BLaER1 treated with 17β-estradiol and CSF1 and Interleukin-3, amounts not matched to agents 10 nM and 100 nM (cell line): ENCODE results near the gene TUBB6.
A peak's percentile ranks its signal among the peaks of the same experiment; 100 is the strongest.

ENCODE experiments used
- H3K27ac ChIP-seq, 11 experiments: shearing (Covaris generic); formaldehyde crosslinking; 2 replicates each; pipeline ENCODE4 v1.8.1; 2022
- H3K27me3 ChIP-seq, 11 experiments: shearing (Covaris generic); formaldehyde crosslinking; 2 replicates each; pipeline ENCODE4 v1.8.1; 2022
- H3K36me3 ChIP-seq, 11 experiments: shearing (Covaris generic); formaldehyde crosslinking; 2 replicates each; pipeline ENCODE4 v1.8.1; 2022
- H3K4me1 ChIP-seq, 10 experiments: shearing (Covaris generic); formaldehyde crosslinking; 2 replicates each; pipeline ENCODE4 v1.8.1; 2022
- H3K4me2 ChIP-seq, 11 experiments: shearing (Covaris generic); formaldehyde crosslinking; 2 replicates each; pipeline ENCODE4 v1.8.1; 2022
- H3K4me3 ChIP-seq, 10 experiments: shearing (Covaris generic); formaldehyde crosslinking; 2 replicates each; pipeline ENCODE4 v1.8.1; 2022
- H3K9ac ChIP-seq, 11 experiments: shearing (Covaris generic); formaldehyde crosslinking; 2 replicates each; pipeline ENCODE4 v1.8.1; 2022
- H3K9me3 ChIP-seq, 11 experiments: shearing (Covaris generic); formaldehyde crosslinking; replicated peaks in 1 of 11; 2 replicates each; pipeline ENCODE4 v1.8.1; 2022
- H4K20me1 ChIP-seq, 11 experiments: shearing (Covaris generic); formaldehyde crosslinking; 2 replicates each; pipeline ENCODE4 v1.8.1; 2022
- Cebpa-rat ChIP-seq, 11 experiments: shearing (Covaris generic); IDR thresholded peaks; 2 replicates each; pipeline ENCODE4 v1.8.1; 2022

The TUBB6 gene

DNA sequence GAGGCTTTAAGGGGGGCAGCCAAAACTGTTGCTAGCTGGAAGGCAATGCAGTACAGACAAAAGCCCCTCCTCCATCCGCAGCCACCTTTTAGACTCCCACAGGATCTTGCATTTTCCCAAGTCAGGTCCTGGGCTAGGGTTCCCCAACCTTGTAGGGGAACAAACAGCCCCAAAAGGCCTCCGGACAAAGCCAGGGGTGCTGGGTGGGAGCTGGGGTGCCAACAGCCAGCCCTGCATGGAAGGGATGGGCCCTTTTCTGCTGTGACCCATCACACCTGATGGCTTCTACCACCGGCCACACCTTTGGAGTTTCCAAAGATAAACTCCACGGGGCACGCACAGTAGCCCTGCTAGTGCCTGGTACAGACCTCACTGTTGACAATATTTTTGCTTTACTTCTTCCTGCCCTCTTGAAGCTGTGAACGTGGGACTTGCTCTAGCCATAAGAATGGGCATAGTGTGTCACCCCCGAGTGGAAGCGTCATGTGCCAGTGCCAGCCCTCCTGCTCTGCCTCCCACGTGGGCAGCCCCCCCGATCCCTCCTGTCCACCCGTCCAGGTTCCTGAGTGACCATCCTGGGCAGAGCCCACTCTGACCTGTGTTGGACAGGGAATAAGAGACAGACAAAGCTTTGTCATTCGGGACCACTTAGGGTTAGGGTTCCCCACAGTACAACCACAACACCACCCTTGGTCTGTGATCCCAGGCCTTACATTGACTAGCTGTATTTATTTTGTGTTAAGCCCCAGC lies 18.8 kb downstream of the TUBB6 start:
- H3K9ac ChIP-seq: no peak overlapping the region
- peaks cover 0 to 19% (median 11%) of the 10 kb centered on the region in 10 experiments; a peak in 16 of 20 replicates for H3K4me1 ChIP-seq
- H3K27me3 ChIP-seq: no peaks in the 10 kb centered on the region
- peak overlapping the region in 5 of 11 experiments; percentile 4 to 55 (median 34); a peak in 5 of 22 replicates for H3K27ac ChIP-seq
- H3K9me3 ChIP-seq: peaks cover 0 to 11% (median 0%) of the 10 kb centered on the region in 11 experiments; a peak in 1 of 22 replicates
- peaks cover 61 to 97% (median 95%) of the 10 kb centered on the region in 11 experiments for H4K20me1 ChIP-seq
- H3K36me3 ChIP-seq: peaks cover 90 to 100% (median 96%) of the 10 kb centered on the region in 11 experiments
- TF ChIP-seq Cebpa-rat (IDR thresholded peaks at IDR 0.05): no peak
- no peak overlapping the region for H3K4me3 ChIP-seq
- H3K4me2 ChIP-seq: peak overlapping the region in 2 of 11 experiments; percentile 5 to 27; a peak in 1 of 22 replicates

DNA sequence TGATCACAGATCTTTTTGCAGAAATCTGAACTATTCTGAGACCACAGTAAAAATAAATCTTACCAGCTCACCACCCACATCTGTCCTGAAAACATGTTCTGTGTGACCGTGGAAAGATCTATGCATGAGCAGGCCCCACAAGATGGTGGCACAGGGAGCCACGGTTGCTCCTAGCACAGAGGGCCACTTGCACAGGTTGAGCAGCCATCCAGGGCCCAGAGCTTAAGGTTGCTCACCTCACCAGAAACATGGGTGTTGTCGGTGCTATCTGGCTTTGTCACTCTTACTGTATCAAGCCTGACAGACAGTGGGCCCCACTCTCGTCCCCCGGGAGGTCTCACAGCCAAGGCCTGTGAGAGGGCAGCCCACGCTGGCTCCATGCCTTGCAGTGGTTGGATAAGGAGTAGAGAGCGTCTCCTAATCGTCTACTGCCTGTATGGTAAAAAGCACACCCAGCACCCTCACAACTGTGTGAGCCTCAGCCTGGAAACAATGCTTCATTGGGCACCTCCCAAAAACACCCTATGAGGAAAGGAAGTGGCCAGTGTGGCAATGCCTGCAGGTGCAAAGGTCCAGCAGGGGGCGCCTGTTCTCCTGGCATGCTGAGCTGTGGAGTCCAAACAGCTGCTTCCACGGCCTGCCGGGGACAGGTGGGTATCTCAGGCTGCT lies 19.6 kb downstream of the TUBB6 start:
- no peaks in the 10 kb centered on the region for H3K27me3 ChIP-seq
- peak overlapping the region in 5 of 11 experiments; percentile 3 to 38 (median 20); a peak in 7 of 22 replicates for H3K4me2 ChIP-seq
- peaks cover 0 to 18% (median 10%) of the 10 kb centered on the region in 10 experiments; a peak in 16 of 20 replicates for H3K4me1 ChIP-seq
- peaks cover 56 to 90% (median 87%) of the 10 kb centered on the region in 11 experiments for H4K20me1 ChIP-seq
- H3K4me3 ChIP-seq: no peak overlapping the region
- peaks cover 0 to 11% (median 0%) of the 10 kb centered on the region in 11 experiments; a peak in 1 of 22 replicates for H3K9me3 ChIP-seq
- no peak overlapping the region for H3K9ac ChIP-seq
- H3K36me3 ChIP-seq: peaks cover 86 to 99% (median 93%) of the 10 kb centered on the region in 11 experiments
- TF ChIP-seq Cebpa-rat (IDR thresholded peaks at IDR 0.05): no peak
- peak overlapping the region in 6 of 11 experiments; percentile 22 to 55 (median 34); a peak in 7 of 22 replicates for H3K27ac ChIP-seq

DNA sequence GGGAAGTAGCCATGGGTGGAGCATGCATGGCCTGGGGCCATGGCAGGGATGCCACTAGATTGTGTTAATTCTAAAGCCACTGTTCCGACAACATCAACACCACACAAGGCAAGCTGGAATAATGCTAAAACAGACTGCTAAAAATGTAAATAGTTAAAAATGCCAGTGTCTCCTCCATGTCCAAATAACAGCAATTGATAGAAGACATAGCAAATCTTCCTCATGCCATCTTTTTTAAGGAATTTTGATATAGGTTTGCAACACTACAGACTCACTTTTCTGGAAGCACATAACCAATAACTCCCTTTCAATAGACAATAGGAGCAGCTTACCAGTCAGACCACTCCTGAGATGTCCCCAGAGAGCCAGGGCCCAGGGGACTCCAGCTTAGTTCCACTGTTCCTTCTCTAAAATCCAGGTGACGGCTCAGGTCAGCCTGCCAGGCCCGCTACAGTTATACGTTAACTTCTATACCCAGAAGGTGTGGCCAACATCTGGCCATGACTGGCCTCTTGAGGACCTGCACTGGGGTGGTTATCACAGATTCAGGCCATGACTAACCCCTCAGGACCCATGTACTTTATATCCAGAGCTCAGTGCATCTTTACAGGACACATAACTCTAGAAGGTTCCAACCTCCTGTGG lies 20.3 kb downstream of the TUBB6 start:
- Histone ChIP-seq H3K27me3 (no peaks in the 10 kb centered on the region), H3K9me3 (peaks cover 0 to 11% (median 0%) of the 10 kb centered on the region in 11 experiments; a peak in 1 of 22 replicates), H3K4me1 (peaks cover 0 to 18% (median 10%) of the 10 kb centered on the region in 10 experiments; a peak in 16 of 20 replicates), H3K4me3 (no peak overlapping the region), H3K9ac (no peak overlapping the region), H3K4me2 (peak overlapping the region in 2 of 11 experiments; percentile 5 to 20; a peak in 1 of 22 replicates), H3K36me3 (peaks cover 81 to 93% (median 88%) of the 10 kb centered on the region in 11 experiments), H4K20me1 (peaks cover 56 to 85% (median 81%) of the 10 kb centered on the region in 11 experiments), H3K27ac (0 out of 22 replicates have a peak overlapping the region, but pooled peaks of 1 of the 11 experiments have one; percentile 14)
- no peak for TF ChIP-seq Cebpa-rat (IDR thresholded peaks at IDR 0.05)

DNA sequence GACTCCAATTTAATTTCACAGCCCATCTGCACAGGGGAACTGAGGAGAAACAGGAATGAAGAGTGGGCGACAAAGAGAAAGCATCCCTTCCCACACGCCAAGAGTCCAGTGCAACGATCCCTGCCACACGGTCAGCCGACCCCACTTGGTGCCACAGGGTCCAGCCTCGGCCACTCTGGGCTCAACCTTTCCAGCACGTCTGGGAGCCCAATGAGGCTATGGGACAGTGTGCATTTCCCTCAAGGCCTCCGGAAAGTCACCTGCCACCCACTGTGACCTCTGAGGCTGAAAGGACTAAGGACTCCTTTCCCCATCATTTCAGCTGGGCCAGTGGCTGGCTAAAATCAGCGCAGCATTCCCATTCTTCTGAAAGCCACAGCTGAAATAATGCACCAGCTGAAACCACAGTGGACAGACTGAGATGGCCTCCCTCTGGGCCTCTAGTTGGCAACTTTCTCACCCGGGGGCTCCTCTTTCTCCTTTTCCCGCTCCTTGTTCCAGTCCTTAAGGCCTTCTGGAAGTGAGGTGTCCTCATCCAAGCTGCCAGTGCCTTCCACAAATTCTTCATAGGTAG lies 21.2 kb downstream of the TUBB6 start:
- no peak overlapping the region for H3K9ac ChIP-seq
- no peak overlapping the region for H3K4me3 ChIP-seq
- no peak overlapping the region for H3K4me2 ChIP-seq
- H3K36me3 ChIP-seq: peaks cover 81 to 93% (median 89%) of the 10 kb centered on the region in 11 experiments
- no peaks in the 10 kb centered on the region for H3K27me3 ChIP-seq
- H3K4me1 ChIP-seq: peaks cover 0 to 18% (median 10%) of the 10 kb centered on the region in 10 experiments; a peak in 16 of 20 replicates
- H4K20me1 ChIP-seq: peaks cover 49 to 85% (median 80%) of the 10 kb centered on the region in 11 experiments
- no peak for TF ChIP-seq Cebpa-rat (IDR thresholded peaks at IDR 0.05)
- peaks cover 0 to 11% (median 0%) of the 10 kb centered on the region in 11 experiments; a peak in 1 of 22 replicates for H3K9me3 ChIP-seq
- H3K27ac ChIP-seq: no peak overlapping the region

DNA sequence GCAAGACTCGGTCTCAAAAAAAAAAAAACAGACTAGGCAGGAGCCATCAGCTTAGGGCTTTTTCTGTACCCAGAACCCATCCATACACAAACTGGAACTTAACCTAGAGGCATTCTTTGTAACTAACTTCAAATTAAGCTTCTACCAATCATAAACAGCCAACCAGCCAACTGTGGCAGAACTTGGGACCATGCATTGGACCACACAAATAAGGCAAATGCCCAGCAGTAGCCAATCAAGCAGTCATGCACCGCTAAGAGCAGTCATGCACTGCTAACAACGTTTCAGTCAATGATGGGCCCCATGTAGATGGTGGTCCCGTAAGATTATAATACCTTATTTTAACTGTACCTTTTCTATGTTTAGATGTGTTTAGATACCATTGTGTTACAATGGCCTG lies 22.7 kb downstream of the TUBB6 start:
- H3K27me3 ChIP-seq: no peaks in the 10 kb centered on the region
- H3K9ac ChIP-seq: no peak overlapping the region
- no peak overlapping the region for H3K4me3 ChIP-seq
- no peak overlapping the region for H3K27ac ChIP-seq
- peaks cover 38 to 85% (median 70%) of the 10 kb centered on the region in 11 experiments for H4K20me1 ChIP-seq
- no peak overlapping the region for H3K4me2 ChIP-seq
- H3K9me3 ChIP-seq: peaks cover 0 to 2% (median 0%) of the 10 kb centered on the region in 11 experiments; a peak in 1 of 22 replicates
- H3K4me1 ChIP-seq: peaks cover 0 to 18% (median 10%) of the 10 kb centered on the region in 10 experiments; a peak in 16 of 20 replicates
- TF ChIP-seq Cebpa-rat (IDR thresholded peaks at IDR 0.05): no peak
- H3K36me3 ChIP-seq: peaks cover 81 to 93% (median 89%) of the 10 kb centered on the region in 11 experiments

DNA sequence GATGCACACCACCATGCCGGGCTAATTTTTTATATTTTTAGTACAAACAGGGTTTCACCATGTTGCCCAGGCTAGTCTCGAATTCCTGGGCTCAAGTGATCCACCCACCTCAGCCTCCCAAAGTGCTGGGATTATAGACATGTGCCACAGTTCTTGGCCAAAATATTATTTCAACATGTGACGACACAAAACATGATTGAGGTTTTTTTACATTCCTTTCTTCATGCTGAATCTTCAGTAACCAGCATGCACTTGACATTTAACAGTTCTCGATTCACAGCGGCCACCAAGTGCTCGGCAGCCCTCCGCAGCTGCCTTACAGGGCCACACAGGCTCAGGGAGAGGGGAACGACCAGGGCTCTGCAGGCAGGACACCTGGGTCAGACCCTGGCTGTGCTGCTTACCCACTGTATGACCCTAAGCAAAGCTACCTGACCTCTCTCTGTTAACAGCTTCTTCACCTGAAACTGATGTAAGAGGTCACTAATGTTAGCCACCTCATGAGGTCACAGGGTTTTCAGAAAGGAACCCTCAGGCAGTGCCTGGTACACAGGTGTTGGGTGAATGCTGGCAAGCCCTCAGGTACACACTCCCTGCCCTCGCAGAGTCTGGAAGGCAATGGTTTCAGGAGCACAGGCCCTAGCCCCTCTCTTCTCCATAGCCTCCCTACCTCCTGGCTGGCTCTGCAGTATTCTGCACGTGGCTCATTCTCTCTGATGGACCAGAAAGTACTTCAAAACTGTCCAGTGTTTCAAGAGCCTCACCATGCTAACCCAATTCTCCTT lies 25.7 kb downstream of the TUBB6 start:
- Histone ChIP-seq H3K4me3 (no peak overlapping the region), H4K20me1 (peaks cover 12 to 77% (median 47%) of the 10 kb centered on the region in 11 experiments; a peak in 21 of 22 replicates), H3K36me3 (peaks cover 81 to 93% (median 87%) of the 10 kb centered on the region in 11 experiments), H3K4me2 (no peak overlapping the region), H3K9me3 (no peaks in the 10 kb centered on the region), H3K4me1 (no peaks in the 10 kb centered on the region), H3K9ac (no peak overlapping the region), H3K27me3 (no peaks in the 10 kb centered on the region), H3K27ac (no peak overlapping the region)
- no peak for TF ChIP-seq Cebpa-rat (IDR thresholded peaks at IDR 0.05)

DNA sequence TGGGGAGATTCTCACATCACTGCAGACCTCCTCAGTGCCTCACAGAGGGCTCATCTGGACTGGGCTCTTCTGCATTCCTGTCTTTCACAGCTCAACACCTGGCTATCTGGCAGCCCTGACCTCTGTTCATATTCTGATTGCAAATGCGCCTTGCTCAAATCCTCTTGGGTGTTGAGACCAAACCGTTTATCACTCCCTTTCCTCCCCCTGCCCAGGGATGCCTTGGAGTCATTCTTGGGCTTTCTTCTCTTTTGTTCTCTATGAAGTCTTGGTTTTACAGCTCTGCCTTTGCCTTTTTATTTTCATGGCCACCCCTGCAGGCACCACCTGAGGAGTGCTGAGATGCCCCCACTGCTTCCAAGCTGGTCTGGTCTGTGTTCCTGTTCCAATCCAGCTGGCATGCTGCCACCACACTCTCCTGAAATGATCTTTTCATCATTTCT lies 26.3 kb downstream of the TUBB6 start:
- H3K9me3 ChIP-seq: no peaks in the 10 kb centered on the region
- H3K36me3 ChIP-seq: peaks cover 80 to 93% (median 85%) of the 10 kb centered on the region in 11 experiments
- TF ChIP-seq Cebpa-rat (IDR thresholded peaks at IDR 0.05): no peak
- H3K27ac ChIP-seq: no peak overlapping the region
- H3K4me3 ChIP-seq: no peak overlapping the region
- H3K27me3 ChIP-seq: no peaks in the 10 kb centered on the region
- no peaks in the 10 kb centered on the region for H3K4me1 ChIP-seq
- no peak overlapping the region for H3K4me2 ChIP-seq
- H4K20me1 ChIP-seq: peaks cover 5 to 70% (median 40%) of the 10 kb centered on the region in 11 experiments; a peak in 20 of 22 replicates
- no peak overlapping the region for H3K9ac ChIP-seq
